Spleen (tissue), 7 donors: ENCODE measurements around the gene MYO5B.

Experiments used
- POLR2AphosphoS5 ChIP-seq, 3 donors: sonication (generic); formaldehyde crosslinking; IDR thresholded peaks; one replicate each; pipeline ENCODE4 v1.5.1; 2017; ENCODE audit warnings: antibody characterized with exemption in 3 of 3
- TF ChIP-seq, protein P1 (sequence below), 11 experiments: fragments of 200-600 bp in 7 of 11; fragments of 450-650 bp in 4 of 11; sonication (generic) in 4 of 11; IDR thresholded peaks in 8 of 11; conservative IDR thresholded peaks in 3 of 11; 1 replicate in 7 of 11; 2 replicates in 4 of 11; pipeline versions ENCODE4 v1.4.0 to v1.8.0; 2016 to 2021; ENCODE audit warnings: antibody characterized with exemption in 11 of 11, inconsistent platforms in 4 of 11, mild to moderate bottlenecking in 1 of 11
- donor health status: DM: no; HTN: no; CAD: no; lungs with moderate emphysema.
- donor health status: DM: no; HTN: no; CAD: no.
- donor health status: DM: no; HTN: no; CAD: no.

DNA sequence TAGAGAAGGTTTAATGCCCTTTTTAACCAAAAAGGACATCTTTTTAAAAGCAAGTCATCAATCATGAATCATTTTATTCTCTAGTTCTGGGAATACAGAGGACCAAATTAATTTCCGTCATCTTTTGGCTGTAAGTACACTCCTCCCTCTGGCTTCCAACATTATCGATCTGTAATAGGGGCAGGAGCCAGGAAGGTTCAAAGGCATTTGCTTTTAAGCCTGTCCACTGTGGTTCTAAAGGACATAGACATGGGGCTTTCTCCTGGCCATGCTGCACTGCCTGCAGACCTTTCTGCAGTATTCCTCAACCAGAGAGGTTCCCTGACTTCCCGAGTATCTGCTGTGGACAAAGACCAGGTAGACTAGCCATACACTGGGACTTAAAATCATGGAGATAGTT, 170.5 kb downstream of the MYO5B start:
- TF ChIP-seq, protein P1, sequence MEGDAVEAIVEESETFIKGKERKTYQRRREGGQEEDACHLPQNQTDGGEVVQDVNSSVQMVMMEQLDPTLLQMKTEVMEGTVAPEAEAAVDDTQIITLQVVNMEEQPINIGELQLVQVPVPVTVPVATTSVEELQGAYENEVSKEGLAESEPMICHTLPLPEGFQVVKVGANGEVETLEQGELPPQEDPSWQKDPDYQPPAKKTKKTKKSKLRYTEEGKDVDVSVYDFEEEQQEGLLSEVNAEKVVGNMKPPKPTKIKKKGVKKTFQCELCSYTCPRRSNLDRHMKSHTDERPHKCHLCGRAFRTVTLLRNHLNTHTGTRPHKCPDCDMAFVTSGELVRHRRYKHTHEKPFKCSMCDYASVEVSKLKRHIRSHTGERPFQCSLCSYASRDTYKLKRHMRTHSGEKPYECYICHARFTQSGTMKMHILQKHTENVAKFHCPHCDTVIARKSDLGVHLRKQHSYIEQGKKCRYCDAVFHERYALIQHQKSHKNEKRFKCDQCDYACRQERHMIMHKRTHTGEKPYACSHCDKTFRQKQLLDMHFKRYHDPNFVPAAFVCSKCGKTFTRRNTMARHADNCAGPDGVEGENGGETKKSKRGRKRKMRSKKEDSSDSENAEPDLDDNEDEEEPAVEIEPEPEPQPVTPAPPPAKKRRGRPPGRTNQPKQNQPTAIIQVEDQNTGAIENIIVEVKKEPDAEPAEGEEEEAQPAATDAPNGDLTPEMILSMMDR (IDR thresholded peaks at IDR 0.05 in 8 of 11, conservative IDR thresholded peaks at IDR 0.05 in 3 of 11): no peak
- no peak for TF ChIP-seq POLR2AphosphoS5 (IDR thresholded peaks at IDR 0.05)
